HG02763 (cell line): ENCODE results near the gene SMC1B.
"Not testable (repeated sequence)": the region's sequence is repeated elsewhere in the genome, so short reads cannot be mapped to it uniquely, and the experiment has no call there.

Source experiments
- ATAC-seq: cut with Tn5 transposase; IDR thresholded peaks from one replicate; pipeline ENCODE4 v1.9.1; 2021; ENCODE audit warnings: mild to moderate bottlenecking, moderate library complexity; ENCODE audit not compliant: unreplicated experiment

SMC1B gene

DNA sequence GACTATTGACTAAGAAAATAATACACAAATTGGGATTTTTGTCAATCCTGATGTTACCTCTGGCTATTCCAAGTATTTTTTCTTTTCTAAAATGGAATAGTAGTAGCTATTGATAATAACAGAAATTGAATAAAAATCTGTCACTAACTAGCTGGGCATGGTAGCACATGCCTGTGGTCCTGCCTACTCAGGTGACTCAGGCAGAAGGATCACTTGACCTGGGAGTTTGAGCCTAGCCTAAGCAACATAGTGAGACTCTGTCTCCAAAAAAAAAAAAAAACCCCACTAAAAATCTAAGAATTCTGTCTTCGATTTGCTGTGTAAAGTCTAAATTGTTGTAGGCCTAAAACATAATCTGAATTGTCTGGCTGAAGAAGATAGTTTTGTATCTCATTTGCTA is 61.4 kb downstream of the SMC1B start:
- ATAC-seq = no peak

DNA sequence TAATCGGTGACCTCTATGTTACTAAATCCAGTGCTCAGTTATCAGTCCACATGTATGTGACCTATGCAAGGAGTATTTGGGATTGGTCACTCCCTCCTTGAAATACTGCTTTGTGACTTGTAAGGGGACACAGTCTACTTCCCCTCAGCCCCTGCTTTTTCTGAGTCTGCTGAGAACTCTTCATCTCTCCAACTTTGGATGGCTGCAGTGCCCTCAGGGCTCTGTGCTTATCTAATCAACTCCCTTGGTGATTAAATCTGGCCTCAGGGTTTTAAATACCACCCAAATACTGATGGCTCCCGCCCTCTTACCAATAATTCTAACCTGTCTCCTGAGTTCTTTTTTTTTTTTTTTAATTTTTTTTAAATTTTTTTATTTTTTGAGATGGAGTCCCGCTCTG is 63.5 kb downstream of the SMC1B start:
- ATAC-seq = no peak

DNA sequence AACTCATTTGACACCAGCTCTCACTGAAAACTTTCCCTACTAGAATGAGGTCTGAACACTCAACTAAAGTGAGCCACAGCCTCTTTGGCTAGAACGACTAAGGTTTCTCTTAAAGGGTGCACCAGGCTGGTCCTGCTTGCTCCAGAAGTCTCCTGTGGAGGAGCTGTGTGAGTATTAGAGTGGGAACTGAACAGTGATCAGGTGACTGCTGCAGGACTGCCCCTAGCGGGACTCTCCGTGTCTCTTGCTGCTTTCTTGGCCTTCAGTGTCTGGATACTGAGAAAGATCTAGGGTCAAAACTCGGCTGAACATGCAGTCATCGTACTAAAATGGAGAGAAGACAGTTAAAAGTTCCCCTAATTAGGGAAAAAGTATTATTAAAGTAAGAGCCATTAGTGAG is 69.1 kb downstream of the SMC1B start:
- ATAC-seq = no peak

DNA sequence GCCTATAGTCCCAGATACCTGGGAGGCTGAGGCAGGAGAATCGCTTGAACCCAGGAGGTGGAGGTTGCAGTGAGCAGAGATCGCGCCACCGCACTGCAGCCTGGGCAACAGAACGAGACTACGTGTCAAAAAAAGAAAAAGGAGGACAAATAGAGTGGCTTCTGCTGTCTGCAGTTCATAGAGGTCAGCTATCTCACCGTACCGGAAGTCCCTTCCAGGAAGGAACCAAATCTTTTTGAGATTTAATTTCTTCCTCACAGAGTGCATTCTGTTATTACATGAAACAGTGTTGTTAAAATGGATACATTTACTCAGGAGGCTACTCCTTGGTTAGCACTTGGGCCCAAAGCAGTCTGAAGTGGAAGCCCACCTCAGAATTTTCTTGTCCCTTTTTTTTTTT is 70.3 kb downstream of the SMC1B start:
- ATAC-seq = no peak

DNA sequence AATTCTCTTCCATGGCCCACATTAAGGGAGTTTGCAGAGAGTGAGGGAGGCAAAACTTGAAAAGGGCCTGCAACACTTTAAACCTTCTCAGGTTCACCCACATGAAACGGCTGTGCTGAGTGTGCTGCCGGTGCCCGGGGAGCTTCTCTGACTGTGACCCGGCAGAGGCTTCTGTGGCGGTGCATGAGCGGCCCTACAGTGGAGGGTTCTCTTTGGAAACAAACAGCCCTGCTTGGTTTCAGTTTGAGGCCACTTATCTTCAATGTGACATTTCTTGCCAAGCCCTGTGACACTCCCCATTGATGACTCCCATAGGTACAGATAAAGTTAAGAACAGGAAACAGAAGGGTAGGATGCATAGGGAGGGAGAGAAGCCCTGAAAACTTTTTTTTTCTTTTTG is 71.9 kb downstream of the SMC1B start:
- no peak for ATAC-seq

DNA sequence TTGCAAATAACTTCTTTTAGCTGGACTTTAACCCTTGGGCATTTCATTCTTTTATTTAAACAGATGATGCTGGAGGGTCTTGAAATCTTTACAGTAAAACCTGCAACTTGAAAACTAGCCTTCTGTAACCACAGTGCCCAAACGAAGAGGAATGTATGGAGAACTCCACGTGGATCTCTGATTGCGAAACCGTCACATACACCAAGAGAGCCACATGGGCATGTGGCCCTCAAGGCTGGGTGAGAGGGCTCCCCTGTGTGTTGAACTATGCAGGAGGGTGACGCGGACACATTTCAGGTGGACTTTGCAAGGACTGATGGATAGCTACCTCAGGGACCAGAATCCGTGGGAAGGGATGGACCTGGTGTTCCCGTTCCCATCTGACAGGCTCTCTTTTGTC is 73.1 kb downstream of the SMC1B start:
- no peak for ATAC-seq

DNA sequence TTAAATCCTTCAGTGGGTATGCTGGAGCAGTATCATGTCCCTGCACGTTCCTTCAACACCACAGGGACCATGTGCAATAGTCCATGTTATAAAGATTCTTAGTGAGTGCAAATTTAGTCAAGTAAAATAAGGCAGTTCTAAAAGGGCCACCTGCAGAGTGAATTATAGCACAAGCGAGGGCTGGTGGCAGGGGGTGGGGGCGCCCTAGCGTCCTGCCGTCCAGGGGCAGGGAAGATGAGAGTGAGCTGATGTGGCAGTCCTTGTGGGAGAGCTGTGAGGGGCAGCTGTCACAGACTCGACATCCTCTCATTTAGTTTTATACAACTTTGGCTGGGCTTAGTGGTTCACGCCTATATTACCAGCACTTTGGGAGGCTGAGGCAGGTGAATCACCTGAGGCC is 74.6 kb downstream of the SMC1B start:
- no peak for ATAC-seq

DNA sequence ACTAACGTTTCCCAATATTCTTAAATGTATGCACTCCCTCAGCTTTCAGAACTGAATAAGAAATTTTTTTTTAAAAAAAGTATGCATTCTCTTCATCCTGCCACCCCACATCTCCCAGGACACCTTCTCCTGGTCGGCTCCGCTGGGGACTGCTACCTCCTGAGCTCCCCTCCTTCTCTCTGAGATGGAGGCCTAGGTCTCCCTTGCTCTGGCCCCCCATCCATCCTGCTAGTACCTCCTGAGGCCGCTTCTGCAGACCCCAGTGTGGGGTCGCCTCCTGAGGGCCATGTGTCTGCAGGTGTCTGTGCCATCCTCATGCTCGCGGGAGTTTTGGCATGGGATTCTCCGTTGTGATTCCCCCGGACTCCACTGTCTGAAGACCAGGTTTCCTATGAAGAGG is 75.9 kb downstream of the SMC1B start:
- no peak for ATAC-seq

DNA sequence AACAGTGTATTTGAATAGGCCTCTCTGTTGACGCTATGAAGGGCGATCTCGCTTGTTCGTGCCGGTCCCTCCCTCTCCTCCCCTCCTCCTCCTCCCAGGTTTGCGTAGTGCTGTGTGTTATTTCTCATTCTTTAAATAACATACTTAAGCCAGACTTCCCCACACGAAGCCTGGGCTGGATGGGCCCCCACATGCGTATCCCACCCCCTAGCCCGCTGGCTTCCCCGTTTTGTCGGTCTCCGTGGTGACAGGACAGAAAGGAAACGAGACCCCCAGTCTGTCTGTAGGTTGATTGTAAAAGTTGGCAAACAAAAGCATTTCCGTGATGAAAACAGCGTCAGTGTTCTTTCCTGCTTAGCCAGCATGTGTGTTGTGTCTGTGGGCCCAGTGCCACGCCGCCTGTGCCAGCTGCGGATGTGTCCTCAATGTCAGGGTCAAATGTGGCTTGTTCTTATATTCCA is 76.4 kb downstream of the SMC1B start:
- no peak for ATAC-seq

DNA sequence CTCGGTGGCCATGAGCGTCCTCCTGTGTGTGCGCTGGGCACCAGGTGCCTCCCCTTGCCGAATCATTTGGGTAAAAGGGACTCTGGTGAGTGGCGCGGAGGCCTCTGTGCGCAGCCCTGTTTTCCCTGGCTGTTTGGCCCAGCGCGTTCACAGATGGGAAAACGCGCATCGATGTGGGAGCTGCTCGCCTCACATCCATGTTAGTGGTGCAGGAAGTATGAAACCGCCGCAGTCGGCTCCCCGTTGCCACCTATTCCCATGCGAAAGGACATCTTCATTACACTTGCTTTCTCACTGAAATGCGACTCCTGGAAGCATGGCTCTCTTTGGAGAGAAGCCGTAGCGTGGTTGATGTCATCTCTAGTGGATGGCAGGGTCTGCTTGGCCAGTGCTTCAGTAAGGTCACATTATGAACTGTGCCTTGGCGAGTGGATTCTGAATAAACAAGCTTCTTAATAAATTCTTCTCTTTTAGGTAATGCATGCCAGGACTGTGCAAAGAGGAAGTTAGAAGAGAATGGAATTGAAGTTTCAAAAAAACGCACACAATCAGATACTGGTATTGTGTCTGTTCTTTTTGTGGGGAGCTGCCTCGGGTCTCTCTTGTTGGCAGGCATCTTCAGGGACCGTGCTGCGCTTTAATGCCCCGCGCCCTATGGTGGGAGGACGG is 77.4 kb downstream of the SMC1B start:
- no peak for ATAC-seq

DNA sequence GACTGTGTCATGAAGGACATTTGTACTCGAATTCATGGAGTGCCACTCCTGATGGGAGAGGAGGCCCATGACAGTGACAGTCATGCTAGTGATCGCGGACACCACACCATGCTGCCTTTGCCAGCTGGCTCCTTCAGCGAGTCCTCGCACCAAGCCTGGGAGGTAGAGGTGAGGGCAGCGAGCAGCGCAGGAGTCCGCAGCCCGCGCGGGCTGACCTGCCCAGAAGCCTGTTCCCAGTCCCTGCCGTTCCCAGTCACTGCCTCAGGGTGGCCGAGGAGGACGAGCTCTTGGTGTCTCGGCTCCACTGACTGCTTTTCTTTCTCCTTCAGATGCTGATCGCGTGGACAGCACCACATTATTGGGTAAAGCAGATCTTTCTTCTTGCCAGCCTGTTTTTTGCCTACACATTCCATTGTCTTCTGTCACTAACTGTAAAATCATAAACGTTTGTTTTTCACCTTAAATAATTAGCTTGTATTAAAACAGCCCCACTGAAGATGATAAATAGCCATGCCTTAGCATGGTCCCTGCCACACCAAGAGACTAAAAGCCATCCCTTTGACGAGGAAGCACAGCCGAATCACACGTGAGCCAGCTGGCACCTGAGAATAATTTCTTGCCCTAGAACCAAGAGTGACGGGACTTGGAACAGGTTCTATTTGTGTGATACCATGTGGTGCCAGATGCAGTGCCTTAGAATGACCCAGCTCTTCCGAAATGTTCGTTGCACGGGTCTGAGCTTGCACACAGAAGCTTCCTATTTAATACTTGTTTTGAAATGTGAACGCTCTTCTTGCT is 78.2 kb downstream of the SMC1B start:
- no peak for ATAC-seq

DNA sequence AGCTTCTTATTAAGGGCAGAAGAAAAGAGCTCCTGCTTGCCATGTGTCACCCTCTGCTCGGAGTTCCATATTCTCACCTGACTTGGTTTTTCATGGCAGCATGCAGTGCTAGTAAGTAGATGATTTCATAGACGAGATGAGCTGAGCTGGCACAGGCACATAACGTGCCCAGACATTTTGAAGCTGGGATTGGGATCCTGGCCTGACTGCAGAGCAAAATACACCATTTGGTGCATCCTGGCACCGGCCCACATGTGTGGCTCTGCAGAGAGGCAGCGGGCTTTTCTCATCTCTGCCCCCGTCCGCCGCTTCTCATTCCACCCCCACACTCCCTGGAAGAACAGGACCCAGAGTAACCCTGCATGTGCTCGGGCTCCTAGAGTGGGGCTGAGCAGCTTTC is 78.9 kb downstream of the SMC1B start:
- ATAC-seq = no peak

DNA sequence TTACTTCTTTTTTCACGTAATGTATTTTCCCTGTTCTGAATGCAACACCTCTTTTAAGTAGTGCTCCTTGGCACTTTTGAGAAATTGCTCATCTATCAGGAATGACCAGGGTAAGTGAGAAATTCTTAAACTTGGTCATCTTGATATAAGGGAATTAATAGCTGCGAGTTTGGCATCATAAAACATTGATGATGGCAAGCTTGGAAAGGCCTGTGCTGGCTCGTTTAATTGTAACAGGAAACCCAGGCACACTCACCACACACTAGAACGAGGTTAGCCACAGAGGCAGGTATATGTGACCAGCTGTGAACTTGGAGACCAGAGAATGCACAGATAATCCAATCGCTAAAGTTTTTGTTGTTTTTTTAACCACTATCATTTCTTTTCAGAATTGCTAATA is 79.3 kb downstream of the SMC1B start:
- no peak for ATAC-seq

DNA sequence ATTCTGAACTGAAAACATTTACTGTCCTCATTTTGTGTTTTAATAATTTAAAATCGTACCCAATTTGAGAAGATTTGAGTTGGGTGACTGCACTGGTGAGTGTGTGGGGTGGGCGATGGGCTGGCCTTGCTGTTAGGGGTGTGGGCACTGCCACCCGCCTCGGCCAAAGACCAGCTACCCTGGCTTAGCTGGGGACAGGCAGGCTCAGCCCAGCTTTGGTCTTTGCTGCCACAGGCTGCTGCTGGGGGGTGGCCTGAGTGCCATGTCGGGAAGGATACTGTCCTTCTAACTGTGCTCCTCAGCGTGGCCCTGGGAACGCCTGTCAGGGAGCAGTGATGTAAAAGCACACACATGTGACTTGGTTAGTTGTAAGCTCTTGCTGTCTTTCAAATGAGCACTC is 81.4 kb downstream of the SMC1B start:
- ATAC-seq = no peak

DNA sequence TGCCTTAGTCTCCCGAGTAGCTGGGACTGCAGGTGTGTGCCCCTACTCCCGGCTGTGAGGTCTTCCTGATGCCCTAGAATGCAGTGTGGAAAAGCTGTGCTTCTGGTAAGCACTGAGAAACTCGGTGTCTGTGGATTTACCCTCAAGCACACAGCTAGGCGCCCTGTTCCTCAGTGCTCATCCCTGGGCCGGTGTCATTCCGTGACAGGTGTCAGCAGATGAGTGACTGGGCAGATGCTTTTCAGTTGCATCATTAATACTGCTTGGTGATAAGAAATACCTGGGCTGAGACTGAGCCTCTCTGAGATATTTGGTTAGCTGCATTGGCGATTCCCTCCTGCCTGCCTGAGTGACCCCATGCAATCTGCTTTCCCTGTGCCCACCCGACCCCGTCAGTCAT is 81.9 kb downstream of the SMC1B start:
- no peak for ATAC-seq

DNA sequence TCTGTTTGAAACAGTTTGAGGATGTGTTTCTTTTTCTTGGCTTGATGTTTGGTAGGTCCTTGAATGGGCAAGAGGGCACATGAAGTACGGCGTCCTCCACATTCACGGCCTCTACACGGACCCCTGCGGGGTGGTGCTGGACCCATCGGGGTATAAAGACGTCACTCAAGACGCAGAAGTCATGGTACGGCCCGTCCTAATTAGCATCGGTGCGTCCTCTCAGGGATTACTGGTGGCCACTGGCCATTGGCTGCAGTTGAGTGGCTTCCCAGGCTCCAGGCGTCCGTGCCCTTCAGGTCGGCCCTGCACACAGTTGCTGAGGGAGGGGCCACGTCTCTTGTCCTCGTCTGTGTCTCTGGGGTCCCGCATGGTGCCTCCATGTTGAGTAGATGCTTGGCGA is 82.9 kb downstream of the SMC1B start:
- no peak for ATAC-seq

DNA sequence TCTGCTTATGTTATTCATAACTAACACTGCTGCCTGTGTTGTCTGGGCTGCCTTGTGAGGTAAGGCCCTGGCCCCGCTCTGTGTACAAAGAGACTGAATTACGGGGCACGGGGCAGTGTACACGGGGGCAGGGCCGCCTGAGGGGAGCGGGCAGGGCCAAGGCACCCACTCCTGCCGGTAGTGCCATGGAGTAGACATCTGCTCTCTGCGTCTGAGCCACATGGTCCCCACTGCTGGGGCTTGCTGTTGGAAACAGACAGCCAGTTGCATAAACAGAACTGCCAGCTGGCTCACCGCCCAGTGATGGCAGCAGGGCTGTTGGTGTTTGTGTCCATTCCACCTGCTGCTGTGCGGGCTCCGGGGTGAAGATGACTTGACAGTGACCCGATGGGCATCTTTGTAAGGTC is 83.9 kb downstream of the SMC1B start:
- ATAC-seq = no peak

DNA sequence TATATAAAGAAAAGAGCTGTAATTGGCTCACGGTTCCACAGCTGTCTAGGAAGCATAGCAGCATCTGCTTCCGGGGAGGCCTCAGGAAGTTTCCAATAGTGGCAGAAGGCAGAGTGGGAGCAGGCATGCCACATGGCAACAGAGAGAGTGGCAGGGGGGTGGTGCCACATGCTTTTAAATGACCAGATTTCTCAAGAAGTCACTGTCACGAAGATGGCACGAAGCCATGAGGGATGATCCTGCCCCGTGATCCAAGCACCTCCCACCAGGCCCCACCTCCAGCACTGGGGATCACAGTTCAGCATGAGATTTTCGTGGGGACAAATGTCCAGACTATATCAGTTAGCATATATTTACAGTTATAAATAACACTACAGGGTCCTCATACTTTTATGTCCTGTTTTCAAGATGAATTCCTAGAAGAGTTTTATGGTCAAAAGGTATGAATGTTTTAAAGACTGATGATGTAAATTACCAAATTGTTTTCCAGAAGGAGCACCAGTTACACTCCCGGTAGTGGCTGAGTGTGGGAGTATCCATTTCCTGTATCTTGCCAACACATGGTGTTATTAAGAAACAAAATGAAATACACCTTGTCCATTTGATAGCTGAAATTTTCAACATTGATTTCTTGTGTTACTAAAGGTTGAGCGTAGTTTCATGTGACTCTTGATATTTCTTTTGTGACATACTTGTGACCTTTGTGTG is 84.4 kb downstream of the SMC1B start:
- ATAC-seq = no peak

DNA sequence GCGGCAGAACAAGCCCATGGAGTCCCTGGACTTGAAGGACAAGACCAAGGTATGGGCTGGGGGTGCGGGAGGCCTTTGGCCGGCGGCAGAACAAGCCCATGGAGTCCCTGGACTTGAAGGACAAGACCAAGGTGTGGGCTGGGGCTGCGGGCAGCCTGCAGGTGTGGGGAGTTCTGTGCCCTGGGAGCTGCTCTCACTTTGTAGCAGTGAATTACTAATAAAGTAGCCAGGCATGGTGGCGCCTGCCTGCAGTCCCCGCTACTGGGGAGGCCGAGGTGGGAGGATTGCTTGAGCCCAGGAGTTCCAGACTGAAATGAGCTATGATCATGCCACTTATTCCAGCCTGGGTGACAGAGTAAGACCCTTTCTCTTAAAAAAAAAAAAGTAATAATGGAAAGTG is 85.1 kb downstream of the SMC1B start:
- not testable (repeated sequence) for ATAC-seq

DNA sequence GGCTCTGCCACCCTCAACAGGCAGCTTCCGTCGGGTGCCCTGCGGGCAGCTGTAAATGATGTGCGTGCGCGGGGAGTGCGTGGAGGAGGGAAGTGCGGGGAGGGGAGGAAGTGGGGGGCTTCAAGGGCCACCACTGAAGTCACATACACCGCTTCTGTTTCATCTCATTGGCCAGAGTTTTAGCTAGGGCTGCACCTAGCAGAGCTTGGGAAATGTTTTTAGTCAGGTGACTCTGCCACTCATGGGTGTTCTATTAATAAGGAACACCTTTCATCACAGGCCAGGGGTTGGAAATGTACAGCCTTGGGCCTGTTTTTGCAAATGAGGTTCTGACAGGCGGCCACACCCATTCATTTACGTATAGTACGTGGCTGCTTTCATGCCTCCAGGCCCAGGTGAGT is 89.1 kb downstream of the SMC1B start:
- ATAC-seq = no peak

DNA sequence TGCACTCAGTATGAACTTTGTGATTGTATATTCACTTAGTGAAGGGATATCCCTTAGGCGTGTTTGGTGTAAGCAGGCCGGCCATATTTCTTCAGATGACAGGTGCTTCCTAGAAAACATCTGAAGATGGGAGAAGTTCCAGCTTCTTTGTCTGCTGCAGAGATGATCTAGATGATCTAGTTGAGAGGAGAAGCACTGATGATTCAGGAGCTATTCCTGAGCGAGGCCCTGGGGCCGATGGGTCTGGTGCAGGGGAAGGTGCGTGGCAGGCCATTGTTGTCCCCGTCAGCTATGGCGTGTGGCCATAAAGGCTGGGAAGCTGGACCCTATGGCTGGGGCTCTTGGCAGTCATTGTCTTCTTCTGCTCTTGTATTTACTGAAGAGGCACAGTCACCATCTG is 89.7 kb downstream of the SMC1B start:
- ATAC-seq = no peak
